Glutamatergic neuron (in vitro differentiated cells): ENCODE data around the gene MORC1. TPM values are rescaled to one million over a fixed set of nuclear protein-coding genes. Genes with fewer than 3 reads are reported as not detected.

Experiments used
- DNase-seq: peaks from one replicate; pipeline ENCODE4 v3.0.0; 2022
- H3K27ac Mint-ChIP-seq: one replicate; pipeline ENCODE4 v1.8.0; 2020; ENCODE audit warnings: mild to moderate bottlenecking, mixed read lengths, inconsistent platforms; ENCODE audit not compliant: unreplicated experiment
- H3K27me3 Mint-ChIP-seq: one replicate; pipeline ENCODE4 v1.8.0; 2020; ENCODE audit warnings: mild to moderate bottlenecking, moderate library complexity, mixed read lengths, inconsistent platforms; ENCODE audit not compliant: unreplicated experiment
- H3K36me3 Mint-ChIP-seq: one replicate; pipeline ENCODE4 v1.8.0; 2020; ENCODE audit warnings: mild to moderate bottlenecking, mixed read lengths, inconsistent platforms; ENCODE audit not compliant: unreplicated experiment
- H3K4me1 Mint-ChIP-seq: one replicate; pipeline ENCODE4 v1.8.0; 2020; ENCODE audit warnings: mild to moderate bottlenecking, low read depth, mixed read lengths, inconsistent platforms; ENCODE audit not compliant: unreplicated experiment
- H3K4me3 Mint-ChIP-seq: one replicate; pipeline ENCODE4 v1.8.0; 2020; ENCODE audit warnings: mild to moderate bottlenecking, mixed read lengths, inconsistent platforms; ENCODE audit not compliant: unreplicated experiment
- H3K9me3 Mint-ChIP-seq: one replicate; pipeline ENCODE4 v1.8.0; 2020; ENCODE audit warnings: mild to moderate bottlenecking, moderate library complexity, mixed read lengths, inconsistent platforms; ENCODE audit not compliant: unreplicated experiment
- CTCF ChIP-seq: fragments of 200-600 bp; sonication (generic); IDR thresholded peaks from one replicate; pipeline ENCODE4 v1.5.0; 2021; ENCODE audit not compliant: partially characterized antibody, unreplicated experiment
- total RNA-seq: library from RNA; stranded (reverse); fragmentation: NEBNext Ultra II Directional; extraction: Animal tissue kit (Norgen Biotek cat#: 25700); gene quantifications from one replicate; pipeline ENCODE4 v1.2.1, GENCODE V29; 2021; ENCODE audit not compliant: unreplicated experiment

Gene MORC1
- total RNA-seq, 1 donor from 2014 or later: not detected

- Mint-ChIP-seq H3K9me3 (no peaks in the 10 kb centered on the region), H3K4me1 (no peaks in the 10 kb centered on the region), H3K27ac (no peak overlapping the region), H3K27me3 (no peaks in the 10 kb centered on the region), H3K4me3 (no peak overlapping the region), H3K36me3 (no peaks in the 10 kb centered on the region)
- no peak for TF ChIP-seq CTCF
- DNase-seq: no peak
Measured at GRCh38 chr3:109152320-109152719, 34.4 kb upstream of the MORC1 start.

GRCh38 chr3:109149078-109149477, 31.1 kb upstream of the MORC1 start:
- no peak overlapping the region for H3K4me3 Mint-ChIP-seq
- H3K4me1 Mint-ChIP-seq: no peaks in the 10 kb centered on the region
- no peaks in the 10 kb centered on the region for H3K9me3 Mint-ChIP-seq

GRCh38 chr3:109143646-109144045, 25.7 kb upstream of the MORC1 start:
- DNase-seq: no peak
- Mint-ChIP-seq H3K4me3 (no peak overlapping the region), H3K9me3 (no peaks in the 10 kb centered on the region), H3K27ac (no peak overlapping the region), H3K36me3 (no peaks in the 10 kb centered on the region), H3K27me3 (no peaks in the 10 kb centered on the region), H3K4me1 (no peaks in the 10 kb centered on the region)
- no peak for TF ChIP-seq CTCF

More at GRCh38 chr3:109149078-109149477, 31.1 kb upstream of the MORC1 start:
- H3K27ac Mint-ChIP-seq: no peak overlapping the region
- H3K36me3 Mint-ChIP-seq: no peaks in the 10 kb centered on the region
- no peak for TF ChIP-seq CTCF
- DNase-seq: no peak
- H3K27me3 Mint-ChIP-seq: no peaks in the 10 kb centered on the region

- no peak for DNase-seq
- H3K4me3 Mint-ChIP-seq: no peak overlapping the region
- no peak for TF ChIP-seq CTCF
- H3K4me1 Mint-ChIP-seq: no peaks in the 10 kb centered on the region
- no peaks in the 10 kb centered on the region for H3K36me3 Mint-ChIP-seq
- H3K9me3 Mint-ChIP-seq: no peaks in the 10 kb centered on the region
- no peaks in the 10 kb centered on the region for H3K27me3 Mint-ChIP-seq
- H3K27ac Mint-ChIP-seq: no peak overlapping the region
Measured at GRCh38 chr3:109140318-109140717, 22.4 kb upstream of the MORC1 start.

GRCh38 chr3:109137761-109138160, 19.8 kb upstream of the MORC1 start:
- no peaks in the 10 kb centered on the region for H3K27me3 Mint-ChIP-seq
- H3K36me3 Mint-ChIP-seq: no peaks in the 10 kb centered on the region
- DNase-seq: no peak
- no peak for TF ChIP-seq CTCF
- H3K9me3 Mint-ChIP-seq: no peaks in the 10 kb centered on the region
- H3K27ac Mint-ChIP-seq: no peak overlapping the region
- H3K4me3 Mint-ChIP-seq: no peak overlapping the region
- no peaks in the 10 kb centered on the region for H3K4me1 Mint-ChIP-seq
